Stimulated activated CD4-positive, alpha-beta T cell treated with anti-CD3 and anti-CD28 coated beads, TNF-alpha, amount 100 ng/mL, for 24 hours (primary cell): ENCODE results near the gene LCTL.
"Not testable (repeated sequence)": the region's sequence is repeated elsewhere in the genome, so short reads cannot be mapped to it uniquely, and the experiment has no call there.

Experiments used
- DNase-seq, 3 experiments: peaks; one replicate each; pipeline ENCODE4 v3.0.0-alpha.2; 2020; ENCODE audit warnings: low read depth in 3 of 3

The LCTL gene

GRCh38 chr15:66564136-66565041 lies 1.4 kb downstream of the LCTL start:
- no peak for DNase-seq

GRCh38 chr15:66563566-66564110 lies 2.2 kb downstream of the LCTL start:
- DNase-seq: no peak

GRCh38 chr15:66563126-66563525 lies 2.7 kb downstream of the LCTL start:
- no peak for DNase-seq

GRCh38 chr15:66560856-66561525 lies 4.8 kb downstream of the LCTL start:
- no peak for DNase-seq

- DNase-seq: no peak
Observed at GRCh38 chr15:66558271-66558670, 7.5 kb downstream of the LCTL start.

- DNase-seq: no peak
Observed at GRCh38 chr15:66555685-66556084, 10.1 kb downstream of the LCTL start.

- DNase-seq: no peak
Observed at GRCh38 chr15:66545255-66545654, 20.5 kb downstream of the LCTL start.

GRCh38 chr15:66542896-66543295 lies 22.9 kb downstream of the LCTL start:
- DNase-seq: no peak

GRCh38 chr15:66535056-66535455 lies 30.7 kb downstream of the LCTL start:
- no peak for DNase-seq

GRCh38 chr15:66524838-66525237 lies 41.0 kb downstream of the LCTL start:
- DNase-seq: no peak

GRCh38 chr15:66523926-66524325 lies 41.9 kb downstream of the LCTL start:
- no peak for DNase-seq

- DNase-seq: no peak
Observed at GRCh38 chr15:66515901-66516322, 49.9 kb downstream of the LCTL start.

- no peak for DNase-seq
Observed at GRCh38 chr15:66514586-66514985, 51.2 kb downstream of the LCTL start.

GRCh38 chr15:66508293-66508883 lies 57.4 kb downstream of the LCTL start:
- no peak for DNase-seq

- DNase-seq: no peak
Observed at GRCh38 chr15:66505818-66506217, 60.0 kb downstream of the LCTL start.

GRCh38 chr15:66505430-66505811 lies 60.4 kb downstream of the LCTL start:
- no peak for DNase-seq

- DNase-seq: peak; percentile 65 to 79 (median 69)
Observed at GRCh38 chr15:66504563-66505429, 61.0 kb downstream of the LCTL start, which contains the start of the genes RPL4 and ZWILCH. RPL4 (minus strand) TSS chr15:66504855; CDS start chr15:66504790, 65 bp downstream. ZWILCH (plus strand) TSS chr15:66505326; CDS start chr15:66505339, 13 bp downstream.

GRCh38 chr15:66503780-66504562 lies 61.8 kb downstream of the LCTL start:
- DNase-seq: no peak

GRCh38 chr15:66503041-66503648 lies 62.7 kb downstream of the LCTL start:
- not testable (repeated sequence) for DNase-seq

GRCh38 chr15:66502491-66502890 lies 63.3 kb downstream of the LCTL start:
- DNase-seq: no peak
